ENCODE data around the gene SERPINB7. TPM values are rescaled to one million over a fixed set of nuclear protein-coding genes. Genes with fewer than 3 reads are reported as not detected.
A peak's percentile ranks its signal among the peaks of the same experiment; 100 is the strongest.

SERPINB7 gene
- polyA plus RNA-seq, 4 donors, result 0.40 to 0.92 (median 0.59) TPM

DNA sequence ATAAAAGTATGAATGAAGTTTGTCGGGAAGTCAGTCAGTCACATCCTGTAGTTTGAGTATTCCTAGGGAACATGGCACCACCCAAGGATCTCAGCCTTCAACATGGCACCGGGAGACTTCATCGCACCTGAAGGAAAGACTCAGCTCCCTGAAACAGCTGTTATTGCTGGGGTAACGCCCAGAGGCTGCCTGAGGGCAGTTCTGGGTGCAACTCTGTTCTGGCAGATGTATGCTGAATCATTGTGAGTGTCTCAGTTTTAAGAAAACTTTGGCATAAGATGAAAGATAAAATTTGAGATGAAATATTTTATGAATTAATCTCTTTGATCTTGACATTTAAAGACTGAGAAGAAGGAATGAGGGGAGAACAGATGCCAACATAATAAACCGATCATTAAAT lies 62.4 kb downstream of the SERPINB7 start:
- DNase-seq (ENCODE audit: low read depth in 4 of 4, low spot score in 3 of 4), result no peak

GRCh38 chr18:63843008-63843407 lies 67.8 kb downstream of the SERPINB7 start:
- DNase-seq (ENCODE audit: low read depth in 4 of 4, low spot score in 3 of 4), result no peak

DNA sequence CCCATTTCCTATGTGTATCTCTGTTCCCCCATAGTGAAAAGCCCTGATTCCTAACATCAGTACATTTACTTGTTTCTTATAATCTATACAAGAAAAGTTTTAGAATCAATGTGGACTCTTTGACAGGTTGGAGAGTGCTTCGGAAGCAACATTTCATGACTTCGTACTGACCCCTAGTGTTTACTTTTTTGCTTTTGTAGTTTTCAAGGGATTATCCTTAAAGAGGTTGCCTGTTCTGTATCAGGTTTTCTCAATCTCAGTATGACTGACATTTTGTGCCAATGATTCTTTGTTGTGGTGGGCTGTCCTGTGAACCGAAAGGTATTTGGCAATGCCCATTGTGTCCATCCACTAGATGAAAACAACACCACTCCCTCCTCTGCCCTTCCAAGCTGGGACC lies 69.0 kb downstream of the SERPINB7 start:
- peak in 1 of 4 donors; percentile 22 for DNase-seq (ENCODE audit: low read depth in 4 of 4, low spot score in 3 of 4)

DNA sequence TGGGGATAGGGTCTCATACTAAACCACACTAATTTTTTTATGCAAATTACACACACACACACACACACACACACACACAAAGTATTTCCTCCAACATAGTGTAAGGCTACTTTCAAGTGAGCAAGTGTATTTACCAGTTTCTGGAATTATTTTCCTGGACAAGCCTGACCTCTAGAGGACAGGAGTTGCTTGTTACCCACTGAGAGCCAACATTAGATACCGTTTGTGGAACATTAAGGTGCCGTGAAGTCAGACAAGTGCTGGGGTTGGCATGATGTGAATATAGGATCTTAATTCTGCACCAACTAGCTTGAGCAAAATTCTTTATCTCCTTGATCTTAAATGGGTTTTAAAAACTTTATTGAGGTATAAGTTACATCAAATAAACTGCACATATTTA lies 72.9 kb downstream of the SERPINB7 start:
- DNase-seq (ENCODE audit: low read depth in 4 of 4, low spot score in 3 of 4), result peak; percentile 8 to 40 (median 24)

DNA sequence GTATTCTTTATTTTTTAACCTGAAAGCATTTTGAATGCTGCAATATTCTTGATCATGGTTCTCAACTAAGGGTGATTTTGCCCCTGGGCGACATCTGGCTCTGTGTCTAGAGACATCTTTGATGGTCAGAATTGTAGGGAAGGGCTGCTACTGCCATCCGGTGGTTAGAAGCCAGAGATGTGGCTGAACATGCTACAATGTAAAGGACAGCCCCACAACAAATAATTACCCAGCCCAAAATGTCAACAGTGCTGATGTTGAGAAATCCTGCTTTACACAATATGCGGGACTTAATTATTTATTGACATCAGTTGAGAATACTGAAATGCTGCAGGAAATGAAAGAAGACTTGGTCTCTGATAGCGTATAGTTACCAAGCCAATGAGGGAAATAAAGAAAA lies 74.8 kb downstream of the SERPINB7 start:
- no peak for DNase-seq (ENCODE audit: low read depth in 4 of 4, low spot score in 3 of 4)

GRCh38 chr18:63850636-63851035 lies 75.4 kb downstream of the SERPINB7 start:
- no peak for DNase-seq (ENCODE audit: low read depth in 4 of 4, low spot score in 3 of 4)

Other genes with a start within 250 kb of the SERPINB7 start
- gene SERPINB12, start 233.0 kb upstream of the SERPINB7 start, polyA plus RNA-seq (ENCODE audit: insufficient read length in 4 of 4), result not detected
- gene SERPINB13, start 188.1 kb upstream of the SERPINB7 start, polyA plus RNA-seq (ENCODE audit: insufficient read length in 4 of 4), result not detected
- under 1 TPM in 1 of 4 donors, not detected in 3; 0.23 TPM for gene SERPINB4, start 131.2 kb upstream of the SERPINB7 start, polyA plus RNA-seq (ENCODE audit: insufficient read length in 4 of 4)
- gene SERPINB3, start 113.5 kb upstream of the SERPINB7 start, polyA plus RNA-seq (ENCODE audit: insufficient read length in 4 of 4), result under 1 TPM in 2 of 4 donors, not detected in 2; 0.11 to 0.17 TPM
- not detected for gene SERPINB11, start 72.5 kb upstream of the SERPINB7 start, polyA plus RNA-seq (ENCODE audit: insufficient read length in 4 of 4)
- under 1 TPM in 2 of 4 donors, not detected in 2; 0.20 to 0.23 TPM for gene SERPINB2, start 112.3 kb downstream of the SERPINB7 start, polyA plus RNA-seq (ENCODE audit: insufficient read length in 4 of 4)
- under 1 TPM in 3 of 4 donors, not detected in 1; 0.11 to 0.26 (median 0.22) TPM for gene SERPINB10, start 132.5 kb downstream of the SERPINB7 start, polyA plus RNA-seq (ENCODE audit: insufficient read length in 4 of 4)
- gene HMSD, start 173.9 kb downstream of the SERPINB7 start, polyA plus RNA-seq (ENCODE audit: insufficient read length in 4 of 4), result 1 to 10 TPM; 1.1 to 3.2 (median 1.9) TPM
- gene SERPINB8, start 194.7 kb downstream of the SERPINB7 start, polyA plus RNA-seq (ENCODE audit: insufficient read length in 4 of 4), result 1 to 10 TPM; 3.9 to 4.1 (median 4.0) TPM